IMR-90 (cell line): ENCODE data around the gene SEPTIN2. TPM values are rescaled to one million over a fixed set of nuclear protein-coding genes. Genes with fewer than 3 reads are reported as not detected.

Experiments
- ATAC-seq: fragments of 200-7000 bp; cut with Tn5 transposase; 2 replicates; pipeline ENCODE4 v1.9.1; 2020; ENCODE audit warnings: low read depth, mild to moderate bottlenecking, moderate library complexity
- BruUV-seq: library from RNA; stranded (reverse); fragments of 400-500 nt; replicated peaks from 2 replicates; lab custom pipeline; 2021; lab: Mats Ljungman, UMichigan
- CTCF ChIA-PET: fragments of 300-600 bp; formaldehyde crosslinking; extraction: SDS; loops from one replicate; lab custom pipeline; 2021; ENCODE audit warnings: antibody characterized with exemption; lab: Yijun Ruan, JAX
- POLR2A ChIA-PET: fragments of 300-600 bp; sonication (Branson Sonifier 250); formaldehyde crosslinking; loops from one replicate; lab custom pipeline; 2022; ENCODE audit warnings: antibody characterized with exemption; ENCODE audit not compliant: unreplicated experiment; lab: Charles Lee
- DNase-seq: peaks from one replicate; pipeline ENCODE4 v3.0.0; 2013
- H2AFZ ChIP-seq: replicated peaks from 2 replicates; pipeline ENCODE3; 2013; ENCODE audit warnings: low read length, mild to moderate bottlenecking; ENCODE audit not compliant: poor library complexity
- H2AK5ac ChIP-seq: 2 replicates; pipeline ENCODE4 v1.6.1; 2013; ENCODE audit warnings: low read depth, low read length, inconsistent platforms
- H2AK9ac ChIP-seq: replicated peaks from 2 replicates; pipeline ENCODE3; 2013; ENCODE audit warnings: mild to moderate bottlenecking, low read depth, low read length, moderate library complexity; ENCODE audit not compliant: poor library complexity
- H2BK120ac ChIP-seq: 2 replicates; pipeline ENCODE4 v1.6.1; 2013; ENCODE audit warnings: low read depth, low read length, inconsistent platforms
- H2BK15ac ChIP-seq: 3 replicates; pipeline ENCODE4 v1.6.1; 2013; ENCODE audit warnings: low read depth, low read length, inconsistent platforms
- H2BK20ac ChIP-seq: 2 replicates; pipeline ENCODE4 v1.6.1; 2013; ENCODE audit warnings: low read depth, mild to moderate bottlenecking, inconsistent platforms, low read length, moderate library complexity
- H2BK5ac ChIP-seq: 2 replicates; pipeline ENCODE4 v1.6.1; 2013; ENCODE audit warnings: mild to moderate bottlenecking, low read depth, low read length, inconsistent platforms; ENCODE audit not compliant: poor library complexity, severe bottlenecking
- H3K14ac ChIP-seq: replicated peaks from 2 replicates; pipeline ENCODE4 v1.6.1; 2013; ENCODE audit warnings: low read depth, low read length, inconsistent platforms
- H3K18ac ChIP-seq: 2 replicates; pipeline ENCODE4 v1.6.1; 2013; ENCODE audit warnings: low read depth, low read length, control low read depth
- H3K23ac ChIP-seq: 2 replicates; pipeline ENCODE4 v1.6.1; 2013; ENCODE audit warnings: low read depth, low read length, inconsistent platforms
- H3K27ac ChIP-seq: 2 replicates; pipeline ENCODE4 v1.5.1; 2013; ENCODE audit warnings: mild to moderate bottlenecking, control low read depth, low read length; ENCODE audit not compliant: insufficient read depth
- H3K27me3 ChIP-seq: 2 replicates; pipeline ENCODE4 v1.6.1; 2013; ENCODE audit warnings: low read length; ENCODE audit not compliant: control insufficient read depth, insufficient read depth
- H3K36me3 ChIP-seq: 2 replicates; pipeline ENCODE4 v1.6.1; 2013; ENCODE audit warnings: low read length, mixed read lengths; ENCODE audit not compliant: control insufficient read depth, insufficient read depth
- H3K4ac ChIP-seq: 2 replicates; pipeline ENCODE4 v1.6.1; 2013; ENCODE audit warnings: low read depth, low read length, inconsistent platforms
- H3K4me1 ChIP-seq: 2 replicates; pipeline ENCODE4 v1.6.1; 2013; ENCODE audit warnings: low read length, mixed read lengths; ENCODE audit not compliant: control insufficient read depth, insufficient read depth
- H3K4me2 ChIP-seq: 2 replicates; pipeline ENCODE4 v1.6.1; 2013; ENCODE audit warnings: low read depth, mild to moderate bottlenecking, control low read depth, low read length, moderate library complexity
- H3K4me3 ChIP-seq: 2 replicates; pipeline ENCODE4 v1.5.1; 2013; ENCODE audit warnings: low read depth, mild to moderate bottlenecking, control low read depth, low read length, moderate library complexity; ENCODE audit not compliant: insufficient read depth
- H3K56ac ChIP-seq: 2 replicates; pipeline ENCODE4 v1.6.1; 2013; ENCODE audit warnings: low read length, inconsistent platforms; ENCODE audit not compliant: insufficient read depth; ENCODE audit errors: extremely low read depth
- H3K79me1 ChIP-seq, 2 experiments: 2 replicates each; pipeline ENCODE4 v1.6.1; 2013; ENCODE audit warnings: low read length in 2 of 2, inconsistent platforms in 1 of 2, low read depth in 1 of 2
- H3K9ac ChIP-seq: 2 replicates; pipeline ENCODE4 v1.6.1; 2013; ENCODE audit warnings: low read depth, low read length, control low read depth
- H3K9me1 ChIP-seq: 2 replicates; pipeline ENCODE4 v1.6.1; 2013; ENCODE audit warnings: low read length, inconsistent platforms; ENCODE audit not compliant: insufficient read depth
- H3K9me3 ChIP-seq: 2 replicates; pipeline ENCODE4 v1.6.1; 2013; ENCODE audit warnings: low read length; ENCODE audit not compliant: control insufficient read depth, insufficient read depth
- H4K20me1 ChIP-seq: 2 replicates; pipeline ENCODE4 v1.6.1; 2013; ENCODE audit warnings: low read length, inconsistent platforms; ENCODE audit not compliant: insufficient read depth
- H4K5ac ChIP-seq: 2 replicates; pipeline ENCODE4 v1.6.1; 2013; ENCODE audit warnings: mild to moderate bottlenecking, low read depth, low read length, control low read depth
- H4K8ac ChIP-seq, 2 experiments: 2 replicates each; pipeline ENCODE4 v1.6.1; 2013; ENCODE audit warnings: low read depth in 2 of 2, low read length in 2 of 2, control low read depth in 1 of 2, inconsistent platforms in 1 of 2
- H4K91ac ChIP-seq: 2 replicates; pipeline ENCODE4 v1.6.1; 2013; ENCODE audit warnings: low read depth, low read length, inconsistent platforms; ENCODE audit not compliant: insufficient read depth
- BHLHE40 ChIP-seq: fragments of 150-350 bp; IDR thresholded peaks from 2 replicates; pipeline ENCODE4 v1.6.1; 2016; ENCODE audit warnings: mild to moderate bottlenecking, low read depth, low read length
- CHD1 ChIP-seq: IDR thresholded peaks from 2 replicates; pipeline ENCODE4 v1.6.1; 2012; ENCODE audit warnings: low read depth, low read length, improper control_type of control experiment
- MAFK ChIP-seq: IDR thresholded peaks from 2 replicates; pipeline ENCODE4 v1.6.1; 2012; ENCODE audit warnings: low read depth, low read length, improper control_type of control experiment
- MAZ ChIP-seq: IDR thresholded peaks from 2 replicates; pipeline ENCODE4 v1.6.1; 2012; ENCODE audit warnings: low read depth, mild to moderate bottlenecking, low read length, improper control_type of control experiment, moderate library complexity, borderline replicate concordance
- MXI1 ChIP-seq: IDR thresholded peaks from 2 replicates; pipeline ENCODE4 v1.6.1; 2012; ENCODE audit warnings: low read depth, mild to moderate bottlenecking, low read length, moderate library complexity, borderline replicate concordance
- NFE2L2 ChIP-seq: fragments of 150-350 bp; IDR thresholded peaks from 2 replicates; pipeline ENCODE4 v1.6.1; 2016; ENCODE audit warnings: low read depth, mild to moderate bottlenecking, low read length
- POLR2A ChIP-seq: IDR thresholded peaks from 2 replicates; pipeline ENCODE4 v1.6.1; 2012; ENCODE audit warnings: mild to moderate bottlenecking, low read depth, low read length
- RAD21 ChIP-seq: IDR thresholded peaks from 2 replicates; pipeline ENCODE4 v1.6.1; 2012; ENCODE audit warnings: low read length, improper control_type of control experiment
- RCOR1 ChIP-seq: IDR thresholded peaks from 2 replicates; pipeline ENCODE4 v1.6.1; 2012; ENCODE audit warnings: mild to moderate bottlenecking, low read length, improper control_type of control experiment; ENCODE audit not compliant: insufficient replicate concordance
- RFX5 ChIP-seq: IDR thresholded peaks from 2 replicates; pipeline ENCODE4 v1.8.0; 2012; ENCODE audit warnings: low read depth, mild to moderate bottlenecking, low read length, moderate library complexity
- SMC3 ChIP-seq: fragments of 150-350 bp; IDR thresholded peaks from 2 replicates; pipeline ENCODE4 v1.6.1; 2016; ENCODE audit warnings: low read depth, mild to moderate bottlenecking, antibody characterized with exemption, low read length, moderate library complexity
- WGBS, 2 experiments: methylation state at CpG; one replicate each; pipeline versions ENCODE4 v1.1.5 to v1.1.7; 2013; ENCODE audit warnings: missing lambda C conversion rate in 2 of 2; ENCODE audit not compliant: insufficient read length in 1 of 2; ENCODE audit errors: extremely low coverage in 2 of 2; 5-methylcytosine and 5-hydroxymethylcytosine counted together
- dilution Hi-C: fragments of 300-500 bp; cut with HindIII; formaldehyde crosslinking; loops from one replicate; pipeline ENCODE4 v1.14.3; 2018; ENCODE audit warnings: low sequenced_read_pairs; ENCODE audit not compliant: unreplicated experiment
- in situ Hi-C: fragments of 300-500 bp; cut with MboI; formaldehyde crosslinking; loops from 3 replicates; pipeline ENCODE4 v1.14.3; 2019; ENCODE audit warnings: low sequenced_read_pairs, inconsistent platforms, mixed read lengths
- intact Hi-C: fragments of 100-400 bp; cut with micrococcal nuclease; formaldehyde crosslinking; loops from 2 replicates; pipeline ENCODE4 v1.10.0; 2022
- polyA plus RNA-seq, 3 experiments: library from polyadenylated mRNA; depleted of rRNA; stranded (reverse); fragments of >200 nt; gene quantifications; 2 replicates each; pipeline ENCODE4 v1.2.3, GENCODE V29; 2012; ENCODE audit warnings: low replicate concordance in 1 of 3
- total RNA-seq: library from RNA; depleted of rRNA; stranded (reverse); fragments of >200 nt; gene quantifications from 2 replicates; pipeline ENCODE4 v1.2.3, GENCODE V29; 2012
- TF ChIP-seq, protein P1 (sequence below): fragments of 150-350 bp; IDR thresholded peaks from 2 replicates; pipeline ENCODE4 v1.6.1; 2017; ENCODE audit warnings: mild to moderate bottlenecking, antibody characterized with exemption, low read length, low read depth
- TF ChIP-seq, protein P2 (sequence below): fragments of 150-350 bp; IDR thresholded peaks from 2 replicates; pipeline ENCODE4 v1.6.1; 2016; ENCODE audit warnings: low read depth, mild to moderate bottlenecking, low read length, moderate library complexity, borderline replicate concordance
- TF ChIP-seq, protein P3 (sequence below): conservative IDR thresholded peaks from 2 replicates; pipeline ENCODE4 v1.5.1; 2012; ENCODE audit warnings: mild to moderate bottlenecking, low read depth, low read length, improper control_type of control experiment

The SEPTIN2 gene
- total and polyA plus RNA-seq, 2 of the 4 experiments (the other 2 are of a cell fraction), result 420 to 504 TPM

DNA sequence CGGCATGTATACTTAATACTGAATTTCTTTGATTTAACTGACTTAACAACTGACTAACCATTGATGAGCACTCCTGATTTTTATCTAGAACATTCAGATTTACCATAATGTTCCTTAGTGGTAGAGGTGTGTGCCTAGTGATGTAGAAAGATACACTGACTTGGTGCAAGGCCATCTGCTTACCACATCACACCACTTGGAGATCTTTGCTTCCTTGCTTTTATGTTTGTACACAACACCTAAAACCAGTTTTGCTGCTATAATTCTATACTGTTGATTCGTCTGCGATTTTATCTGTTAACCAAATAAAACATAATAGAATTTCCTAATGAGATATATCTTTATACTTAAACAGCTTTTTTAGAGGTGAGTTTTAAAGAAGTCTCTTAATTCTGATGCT is 36.5 kb downstream of the SEPTIN2 start:
- WGBS, 2 experiments, result no CpG with 5 or more reads among the region's 3 CpGs
- POLR2A ChIA-PET, result no interaction called here

More for the DNA sequence above, 36.5 kb downstream of the SEPTIN2 start:
- Histone ChIP-seq H2BK20ac (no peak overlapping the region), H3K79me1 (peaks cover 3 to 39% of the 10 kb centered on the region in 2 experiments; a peak in 3 of 4 replicates), H4K20me1 (peaks cover 27% of the 10 kb centered on the region), H3K4ac (no peak overlapping the region), H3K56ac (no peak overlapping the region), H3K36me3 (peaks cover 50% of the 10 kb centered on the region), H3K18ac (no peak overlapping the region), H3K4me1 (peaks cover 6% of the 10 kb centered on the region), H4K5ac (no peak overlapping the region), H3K14ac (no peak overlapping the region), H2AFZ (no peak overlapping the region), H3K4me3 (no peak overlapping the region), H4K8ac (no peak overlapping the region), H3K27ac (no peak overlapping the region), H3K9ac (no peak overlapping the region), H3K27me3 (no peaks in the 10 kb centered on the region), H2BK120ac (no peak overlapping the region), H3K9me1 (peaks cover 9% of the 10 kb centered on the region; the same call in 1 of the 2 replicates), H2AK9ac (no peak overlapping the region), H3K23ac (no peak overlapping the region), H4K91ac (no peak overlapping the region), H2BK15ac (no peak overlapping the region), H3K9me3 (no peaks in the 10 kb centered on the region), H3K4me2 (no peak overlapping the region), H2AK5ac (no peak overlapping the region), H2BK5ac (no peak overlapping the region)
- dilution Hi-C loops, result no loop called here
- in situ Hi-C loops, result no loop called here
- ATAC-seq, result no peak
- no peak for DNase-seq
- TF ChIP-seq RAD21 (no peak), RCOR1 (no peak), RFX5 (no peak), NFE2L2 (no peak), BHLHE40 (no peak), MAZ (no peak), MXI1 (no peak), SMC3 (no peak), MAFK (no peak), POLR2A (no peak), CHD1 (no peak)
- TF ChIP-seq, protein P1, sequence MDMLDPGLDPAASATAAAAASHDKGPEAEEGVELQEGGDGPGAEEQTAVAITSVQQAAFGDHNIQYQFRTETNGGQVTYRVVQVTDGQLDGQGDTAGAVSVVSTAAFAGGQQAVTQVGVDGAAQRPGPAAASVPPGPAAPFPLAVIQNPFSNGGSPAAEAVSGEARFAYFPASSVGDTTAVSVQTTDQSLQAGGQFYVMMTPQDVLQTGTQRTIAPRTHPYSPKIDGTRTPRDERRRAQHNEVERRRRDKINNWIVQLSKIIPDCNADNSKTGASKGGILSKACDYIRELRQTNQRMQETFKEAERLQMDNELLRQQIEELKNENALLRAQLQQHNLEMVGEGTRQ, result no peak
- TF ChIP-seq, protein P2, sequence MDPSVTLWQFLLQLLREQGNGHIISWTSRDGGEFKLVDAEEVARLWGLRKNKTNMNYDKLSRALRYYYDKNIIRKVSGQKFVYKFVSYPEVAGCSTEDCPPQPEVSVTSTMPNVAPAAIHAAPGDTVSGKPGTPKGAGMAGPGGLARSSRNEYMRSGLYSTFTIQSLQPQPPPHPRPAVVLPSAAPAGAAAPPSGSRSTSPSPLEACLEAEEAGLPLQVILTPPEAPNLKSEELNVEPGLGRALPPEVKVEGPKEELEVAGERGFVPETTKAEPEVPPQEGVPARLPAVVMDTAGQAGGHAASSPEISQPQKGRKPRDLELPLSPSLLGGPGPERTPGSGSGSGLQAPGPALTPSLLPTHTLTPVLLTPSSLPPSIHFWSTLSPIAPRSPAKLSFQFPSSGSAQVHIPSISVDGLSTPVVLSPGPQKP, result no peak
- TF ChIP-seq, protein P3, sequence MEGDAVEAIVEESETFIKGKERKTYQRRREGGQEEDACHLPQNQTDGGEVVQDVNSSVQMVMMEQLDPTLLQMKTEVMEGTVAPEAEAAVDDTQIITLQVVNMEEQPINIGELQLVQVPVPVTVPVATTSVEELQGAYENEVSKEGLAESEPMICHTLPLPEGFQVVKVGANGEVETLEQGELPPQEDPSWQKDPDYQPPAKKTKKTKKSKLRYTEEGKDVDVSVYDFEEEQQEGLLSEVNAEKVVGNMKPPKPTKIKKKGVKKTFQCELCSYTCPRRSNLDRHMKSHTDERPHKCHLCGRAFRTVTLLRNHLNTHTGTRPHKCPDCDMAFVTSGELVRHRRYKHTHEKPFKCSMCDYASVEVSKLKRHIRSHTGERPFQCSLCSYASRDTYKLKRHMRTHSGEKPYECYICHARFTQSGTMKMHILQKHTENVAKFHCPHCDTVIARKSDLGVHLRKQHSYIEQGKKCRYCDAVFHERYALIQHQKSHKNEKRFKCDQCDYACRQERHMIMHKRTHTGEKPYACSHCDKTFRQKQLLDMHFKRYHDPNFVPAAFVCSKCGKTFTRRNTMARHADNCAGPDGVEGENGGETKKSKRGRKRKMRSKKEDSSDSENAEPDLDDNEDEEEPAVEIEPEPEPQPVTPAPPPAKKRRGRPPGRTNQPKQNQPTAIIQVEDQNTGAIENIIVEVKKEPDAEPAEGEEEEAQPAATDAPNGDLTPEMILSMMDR, result no peak
- intact Hi-C loops, result loop anchor here (5.0 kb wide), 1 partner anchor 95 kb away; no protein-coding TSS in a partner anchor
- CTCF ChIA-PET, result no interaction called here
- BruUV-seq, result no TSS peak
